ENCODE data around the gene PRDM5.

DNA sequence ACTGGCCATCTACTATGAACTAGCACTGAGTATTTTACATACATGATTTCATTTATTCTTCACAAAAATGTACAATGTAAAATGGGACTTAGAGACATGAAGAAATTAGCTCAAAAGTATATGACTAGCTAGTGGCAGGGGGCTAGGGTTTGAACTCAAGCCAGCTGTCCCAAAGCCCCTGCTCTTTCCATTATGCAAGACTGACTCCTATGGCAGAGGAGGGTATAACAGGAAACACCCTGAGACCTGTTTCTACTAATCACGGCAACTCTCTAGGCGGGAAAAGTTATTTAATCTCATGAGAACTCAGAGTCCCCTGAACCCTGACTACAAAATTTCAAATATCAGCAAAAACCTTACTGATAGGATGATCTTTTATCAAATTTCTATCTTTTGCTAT, 150.6 kb downstream of the PRDM5 start:
- TF ChIP-seq, protein P1, sequence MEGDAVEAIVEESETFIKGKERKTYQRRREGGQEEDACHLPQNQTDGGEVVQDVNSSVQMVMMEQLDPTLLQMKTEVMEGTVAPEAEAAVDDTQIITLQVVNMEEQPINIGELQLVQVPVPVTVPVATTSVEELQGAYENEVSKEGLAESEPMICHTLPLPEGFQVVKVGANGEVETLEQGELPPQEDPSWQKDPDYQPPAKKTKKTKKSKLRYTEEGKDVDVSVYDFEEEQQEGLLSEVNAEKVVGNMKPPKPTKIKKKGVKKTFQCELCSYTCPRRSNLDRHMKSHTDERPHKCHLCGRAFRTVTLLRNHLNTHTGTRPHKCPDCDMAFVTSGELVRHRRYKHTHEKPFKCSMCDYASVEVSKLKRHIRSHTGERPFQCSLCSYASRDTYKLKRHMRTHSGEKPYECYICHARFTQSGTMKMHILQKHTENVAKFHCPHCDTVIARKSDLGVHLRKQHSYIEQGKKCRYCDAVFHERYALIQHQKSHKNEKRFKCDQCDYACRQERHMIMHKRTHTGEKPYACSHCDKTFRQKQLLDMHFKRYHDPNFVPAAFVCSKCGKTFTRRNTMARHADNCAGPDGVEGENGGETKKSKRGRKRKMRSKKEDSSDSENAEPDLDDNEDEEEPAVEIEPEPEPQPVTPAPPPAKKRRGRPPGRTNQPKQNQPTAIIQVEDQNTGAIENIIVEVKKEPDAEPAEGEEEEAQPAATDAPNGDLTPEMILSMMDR (IDR thresholded peaks at IDR 0.05; ENCODE audit: poor library complexity, severe bottlenecking) = no peak
- no peak for TF ChIP-seq EZH2 (IDR thresholded peaks at IDR 0.05; ENCODE audit: borderline replicate concordance, insufficient read depth, low read length, poor library complexity, severe bottlenecking)
- no peak for TF ChIP-seq MXI1 (conservative IDR thresholded peaks at IDR 0.05; ENCODE audit: poor library complexity, severe bottlenecking)
